IMR-90 (cell line): ENCODE data around the gene ETV6. TPM values are rescaled to one million over a fixed set of nuclear protein-coding genes. Genes with fewer than 3 reads are reported as not detected.

Experiments
- ATAC-seq: fragments of 200-7000 bp; cut with Tn5 transposase; 2 replicates; pipeline ENCODE4 v1.9.1; 2020; ENCODE audit warnings: low read depth, mild to moderate bottlenecking, moderate library complexity
- BruUV-seq: library from RNA; stranded (reverse); fragments of 400-500 nt; replicated peaks from 2 replicates; lab custom pipeline; 2021; lab: Mats Ljungman, UMichigan
- CTCF ChIA-PET: fragments of 300-600 bp; formaldehyde crosslinking; extraction: SDS; loops from one replicate; lab custom pipeline; 2021; ENCODE audit warnings: antibody characterized with exemption; lab: Yijun Ruan, JAX
- POLR2A ChIA-PET: fragments of 300-600 bp; sonication (Branson Sonifier 250); formaldehyde crosslinking; loops from one replicate; lab custom pipeline; 2022; ENCODE audit warnings: antibody characterized with exemption; ENCODE audit not compliant: unreplicated experiment; lab: Charles Lee
- DNase-seq: peaks from one replicate; pipeline ENCODE4 v3.0.0; 2013
- H2AFZ ChIP-seq: replicated peaks from 2 replicates; pipeline ENCODE3; 2013; ENCODE audit warnings: low read length, mild to moderate bottlenecking; ENCODE audit not compliant: poor library complexity
- H2AK5ac ChIP-seq: 2 replicates; pipeline ENCODE4 v1.6.1; 2013; ENCODE audit warnings: low read depth, low read length, inconsistent platforms
- H2AK9ac ChIP-seq: replicated peaks from 2 replicates; pipeline ENCODE3; 2013; ENCODE audit warnings: mild to moderate bottlenecking, low read depth, low read length, moderate library complexity; ENCODE audit not compliant: poor library complexity
- H2BK120ac ChIP-seq: 2 replicates; pipeline ENCODE4 v1.6.1; 2013; ENCODE audit warnings: low read depth, low read length, inconsistent platforms
- H2BK15ac ChIP-seq: 3 replicates; pipeline ENCODE4 v1.6.1; 2013; ENCODE audit warnings: low read depth, low read length, inconsistent platforms
- H2BK20ac ChIP-seq: 2 replicates; pipeline ENCODE4 v1.6.1; 2013; ENCODE audit warnings: low read depth, mild to moderate bottlenecking, inconsistent platforms, low read length, moderate library complexity
- H2BK5ac ChIP-seq: 2 replicates; pipeline ENCODE4 v1.6.1; 2013; ENCODE audit warnings: mild to moderate bottlenecking, low read depth, low read length, inconsistent platforms; ENCODE audit not compliant: poor library complexity, severe bottlenecking
- H3K14ac ChIP-seq: replicated peaks from 2 replicates; pipeline ENCODE4 v1.6.1; 2013; ENCODE audit warnings: low read depth, low read length, inconsistent platforms
- H3K18ac ChIP-seq: 2 replicates; pipeline ENCODE4 v1.6.1; 2013; ENCODE audit warnings: low read depth, low read length, control low read depth
- H3K23ac ChIP-seq: 2 replicates; pipeline ENCODE4 v1.6.1; 2013; ENCODE audit warnings: low read depth, low read length, inconsistent platforms
- H3K27ac ChIP-seq: 2 replicates; pipeline ENCODE4 v1.5.1; 2013; ENCODE audit warnings: mild to moderate bottlenecking, control low read depth, low read length; ENCODE audit not compliant: insufficient read depth
- H3K27me3 ChIP-seq: 2 replicates; pipeline ENCODE4 v1.6.1; 2013; ENCODE audit warnings: low read length; ENCODE audit not compliant: control insufficient read depth, insufficient read depth
- H3K36me3 ChIP-seq: 2 replicates; pipeline ENCODE4 v1.6.1; 2013; ENCODE audit warnings: low read length, mixed read lengths; ENCODE audit not compliant: control insufficient read depth, insufficient read depth
- H3K4ac ChIP-seq: 2 replicates; pipeline ENCODE4 v1.6.1; 2013; ENCODE audit warnings: low read depth, low read length, inconsistent platforms
- H3K4me1 ChIP-seq: 2 replicates; pipeline ENCODE4 v1.6.1; 2013; ENCODE audit warnings: low read length, mixed read lengths; ENCODE audit not compliant: control insufficient read depth, insufficient read depth
- H3K4me2 ChIP-seq: 2 replicates; pipeline ENCODE4 v1.6.1; 2013; ENCODE audit warnings: low read depth, mild to moderate bottlenecking, control low read depth, low read length, moderate library complexity
- H3K4me3 ChIP-seq: 2 replicates; pipeline ENCODE4 v1.5.1; 2013; ENCODE audit warnings: low read depth, mild to moderate bottlenecking, control low read depth, low read length, moderate library complexity; ENCODE audit not compliant: insufficient read depth
- H3K56ac ChIP-seq: 2 replicates; pipeline ENCODE4 v1.6.1; 2013; ENCODE audit warnings: low read length, inconsistent platforms; ENCODE audit not compliant: insufficient read depth; ENCODE audit errors: extremely low read depth
- H3K79me1 ChIP-seq, 2 experiments: 2 replicates each; pipeline ENCODE4 v1.6.1; 2013; ENCODE audit warnings: low read length in 2 of 2, inconsistent platforms in 1 of 2, low read depth in 1 of 2
- H3K9ac ChIP-seq: 2 replicates; pipeline ENCODE4 v1.6.1; 2013; ENCODE audit warnings: low read depth, low read length, control low read depth
- H3K9me1 ChIP-seq: 2 replicates; pipeline ENCODE4 v1.6.1; 2013; ENCODE audit warnings: low read length, inconsistent platforms; ENCODE audit not compliant: insufficient read depth
- H3K9me3 ChIP-seq: 2 replicates; pipeline ENCODE4 v1.6.1; 2013; ENCODE audit warnings: low read length; ENCODE audit not compliant: control insufficient read depth, insufficient read depth
- H4K20me1 ChIP-seq: 2 replicates; pipeline ENCODE4 v1.6.1; 2013; ENCODE audit warnings: low read length, inconsistent platforms; ENCODE audit not compliant: insufficient read depth
- H4K5ac ChIP-seq: 2 replicates; pipeline ENCODE4 v1.6.1; 2013; ENCODE audit warnings: mild to moderate bottlenecking, low read depth, low read length, control low read depth
- H4K8ac ChIP-seq, 2 experiments: 2 replicates each; pipeline ENCODE4 v1.6.1; 2013; ENCODE audit warnings: low read depth in 2 of 2, low read length in 2 of 2, control low read depth in 1 of 2, inconsistent platforms in 1 of 2
- H4K91ac ChIP-seq: 2 replicates; pipeline ENCODE4 v1.6.1; 2013; ENCODE audit warnings: low read depth, low read length, inconsistent platforms; ENCODE audit not compliant: insufficient read depth
- BHLHE40 ChIP-seq: fragments of 150-350 bp; IDR thresholded peaks from 2 replicates; pipeline ENCODE4 v1.6.1; 2016; ENCODE audit warnings: mild to moderate bottlenecking, low read depth, low read length
- CEBPB ChIP-seq: IDR thresholded peaks from 2 replicates; pipeline ENCODE4 v1.6.1; 2012; ENCODE audit warnings: low read depth, low read length, improper control_type of control experiment
- CHD1 ChIP-seq: IDR thresholded peaks from 2 replicates; pipeline ENCODE4 v1.6.1; 2012; ENCODE audit warnings: low read depth, low read length, improper control_type of control experiment
- CTCF ChIP-seq: conservative IDR thresholded peaks from 2 replicates; pipeline ENCODE4 v1.5.1; 2012; ENCODE audit warnings: mild to moderate bottlenecking, low read depth, low read length, improper control_type of control experiment
- FOS ChIP-seq: fragments of 150-350 bp; IDR thresholded peaks from 2 replicates; pipeline ENCODE4 v1.6.1; 2016; ENCODE audit warnings: low read depth, low read length
- MAZ ChIP-seq: IDR thresholded peaks from 2 replicates; pipeline ENCODE4 v1.6.1; 2012; ENCODE audit warnings: low read depth, mild to moderate bottlenecking, low read length, improper control_type of control experiment, moderate library complexity, borderline replicate concordance
- RAD21 ChIP-seq: IDR thresholded peaks from 2 replicates; pipeline ENCODE4 v1.6.1; 2012; ENCODE audit warnings: low read length, improper control_type of control experiment
- RCOR1 ChIP-seq: IDR thresholded peaks from 2 replicates; pipeline ENCODE4 v1.6.1; 2012; ENCODE audit warnings: mild to moderate bottlenecking, low read length, improper control_type of control experiment; ENCODE audit not compliant: insufficient replicate concordance
- RFX5 ChIP-seq: IDR thresholded peaks from 2 replicates; pipeline ENCODE4 v1.8.0; 2012; ENCODE audit warnings: low read depth, mild to moderate bottlenecking, low read length, moderate library complexity
- WGBS, 2 experiments: methylation state at CpG; one replicate each; pipeline versions ENCODE4 v1.1.5 to v1.1.7; 2013; ENCODE audit warnings: missing lambda C conversion rate in 2 of 2; ENCODE audit not compliant: insufficient read length in 1 of 2; ENCODE audit errors: extremely low coverage in 2 of 2; 5-methylcytosine and 5-hydroxymethylcytosine counted together
- dilution Hi-C: fragments of 300-500 bp; cut with HindIII; formaldehyde crosslinking; loops from one replicate; pipeline ENCODE4 v1.14.3; 2018; ENCODE audit warnings: low sequenced_read_pairs; ENCODE audit not compliant: unreplicated experiment
- in situ Hi-C: fragments of 300-500 bp; cut with MboI; formaldehyde crosslinking; loops from 3 replicates; pipeline ENCODE4 v1.14.3; 2019; ENCODE audit warnings: low sequenced_read_pairs, inconsistent platforms, mixed read lengths
- intact Hi-C: fragments of 100-400 bp; cut with micrococcal nuclease; formaldehyde crosslinking; loops from 2 replicates; pipeline ENCODE4 v1.10.0; 2022
- polyA plus RNA-seq, 3 experiments: library from polyadenylated mRNA; depleted of rRNA; stranded (reverse); fragments of >200 nt; gene quantifications; 2 replicates each; pipeline ENCODE4 v1.2.3, GENCODE V29; 2012; ENCODE audit warnings: low replicate concordance in 1 of 3
- total RNA-seq: library from RNA; depleted of rRNA; stranded (reverse); fragments of >200 nt; gene quantifications from 2 replicates; pipeline ENCODE4 v1.2.3, GENCODE V29; 2012

Gene ETV6
- total and polyA plus RNA-seq, 2 of the 4 experiments (the other 2 are of a cell fraction): 8.4 to 9.9 TPM

DNA sequence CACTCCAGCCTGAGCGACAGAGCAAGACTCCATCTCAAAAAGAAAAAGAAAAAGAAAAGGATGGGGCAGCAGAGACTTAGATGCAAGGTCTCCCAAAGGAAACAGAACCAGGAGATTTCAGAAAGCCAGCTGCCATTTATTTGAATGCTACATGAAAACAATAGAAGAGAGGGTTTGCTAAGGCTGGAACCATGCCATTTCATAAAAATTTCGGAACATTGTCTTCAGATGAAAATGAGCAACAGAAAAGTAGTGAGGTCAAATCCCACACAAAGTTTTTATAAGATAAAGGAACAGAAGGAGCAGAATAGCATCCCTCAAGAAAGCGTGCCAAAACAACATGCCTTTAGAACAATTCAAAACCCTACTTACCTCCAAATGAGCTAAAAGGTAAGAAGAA lies 175.3 kb downstream of the ETV6 start:
- in situ Hi-C loops: no loop called here
- Histone ChIP-seq H2BK15ac (no peak overlapping the region), H3K9ac (no peak overlapping the region), H3K4ac (no peak overlapping the region), H3K14ac (no peak overlapping the region), H4K91ac (no peak overlapping the region), H2BK120ac (no peak overlapping the region), H2AK9ac (no peak overlapping the region), H2BK5ac (no peak overlapping the region), H3K23ac (no peak overlapping the region), H3K9me1 (peaks cover 26% of the 10 kb centered on the region), H3K4me1 (peaks cover 25% of the 10 kb centered on the region), H3K27ac (no peak overlapping the region), H3K36me3 (peaks cover 6% of the 10 kb centered on the region), H4K20me1 (no peaks in the 10 kb centered on the region), H4K8ac (no peak overlapping the region), H3K27me3 (no peaks in the 10 kb centered on the region), H3K79me1 (peaks cover 21 to 57% of the 10 kb centered on the region in 2 experiments), H3K18ac (no peak overlapping the region), H3K9me3 (no peaks in the 10 kb centered on the region), H2AK5ac (no peak overlapping the region), H3K4me2 (no peak overlapping the region), H3K4me3 (no peak overlapping the region), H3K56ac (no peak overlapping the region), H2BK20ac (no peak overlapping the region), H2AFZ (no peak overlapping the region), H4K5ac (no peak overlapping the region)
- dilution Hi-C loops: no loop called here
- intact Hi-C loops: no loop called here
- WGBS, 2 experiments: no CpG with 5 or more reads among the region's 3 CpGs
- no peak for TF ChIP-seq CHD1
- no peak for TF ChIP-seq BHLHE40
- TF ChIP-seq RFX5: no peak
- TF ChIP-seq FOS: no peak
- no peak for TF ChIP-seq RAD21
- no peak for TF ChIP-seq MAZ
- no peak for TF ChIP-seq CTCF
- TF ChIP-seq RCOR1: no peak
- no peak for TF ChIP-seq CEBPB
- ATAC-seq (no peak), DNase-seq (no peak)
- POLR2A ChIA-PET: no interaction called here
- CTCF ChIA-PET: interaction anchor here (0.6 kb wide), 1 partner anchor 241 kb away, joined by 3 read pairs; no protein-coding TSS in a partner anchor
- BruUV-seq: no TSS peak
